ENCODE measurements around the gene GAB1. TPM values are rescaled to one million over a fixed set of nuclear protein-coding genes. Genes with fewer than 3 reads are reported as not detected.

Gene GAB1
- total RNA-seq, 1 donor from 2014 or later, result 34.3 TPM

- no peak overlapping the region for H3K4me3 Mint-ChIP-seq (ENCODE audit: low read depth)
- no peaks in the 10 kb centered on the region for H3K27me3 Mint-ChIP-seq
- peaks cover 62% of the 10 kb centered on the region for H3K4me1 Mint-ChIP-seq (ENCODE audit: low read depth)
- H3K27ac Mint-ChIP-seq, result no peak overlapping the region
- peaks cover 2% of the 10 kb centered on the region for H3K36me3 Mint-ChIP-seq (ENCODE audit: insufficient read depth)
- H3K9me3 Mint-ChIP-seq (ENCODE audit: low read depth), result no peaks in the 10 kb centered on the region
- no peak for TF ChIP-seq CTCF (IDR thresholded peaks at IDR 0.05; ENCODE audit: unreplicated experiment)
- DNase-seq (ENCODE audit: low spot score, unreplicated experiment), result no peak
These were observed 20.6 kb downstream of the GAB1 start for GRCh38 chr4:143357161-143357845.

- Mint-ChIP-seq H3K27me3 (no peaks in the 10 kb centered on the region), H3K27ac (peak overlapping the region; percentile 88), H3K4me1 (ENCODE audit: low read depth) (peaks cover 57% of the 10 kb centered on the region), H3K4me3 (ENCODE audit: low read depth) (no peak overlapping the region), H3K36me3 (ENCODE audit: insufficient read depth) (peaks cover 2% of the 10 kb centered on the region), H3K9me3 (ENCODE audit: low read depth) (peaks cover 4% of the 10 kb centered on the region)
- no peak for TF ChIP-seq CTCF (IDR thresholded peaks at IDR 0.05; ENCODE audit: unreplicated experiment)
- no peak for DNase-seq (ENCODE audit: low spot score, unreplicated experiment)
These were observed 21.7 kb downstream of the GAB1 start for GRCh38 chr4:143358419-143358818.

- Mint-ChIP-seq H3K4me1 (ENCODE audit: low read depth) (peaks cover 56% of the 10 kb centered on the region), H3K9me3 (ENCODE audit: low read depth) (peaks cover 4% of the 10 kb centered on the region), H3K36me3 (ENCODE audit: insufficient read depth) (peaks cover 2% of the 10 kb centered on the region), H3K4me3 (ENCODE audit: low read depth) (peak overlapping the region; percentile 45), H3K27me3 (no peaks in the 10 kb centered on the region), H3K27ac (peak overlapping the region; percentile 88)
- TF ChIP-seq CTCF (IDR thresholded peaks at IDR 0.05; ENCODE audit: unreplicated experiment), result no peak
- no peak for DNase-seq (ENCODE audit: low spot score, unreplicated experiment)
These were observed 22.4 kb downstream of the GAB1 start for GRCh38 chr4:143358923-143359643.

GRCh38 chr4:143359644-143360193 is 23.0 kb downstream of the GAB1 start:
- Mint-ChIP-seq H3K4me1 (ENCODE audit: low read depth) (peaks cover 56% of the 10 kb centered on the region), H3K4me3 (ENCODE audit: low read depth) (no peak overlapping the region), H3K36me3 (ENCODE audit: insufficient read depth) (peaks cover 3% of the 10 kb centered on the region), H3K27ac (peak overlapping the region; percentile 60), H3K9me3 (ENCODE audit: low read depth) (peaks cover 7% of the 10 kb centered on the region), H3K27me3 (no peaks in the 10 kb centered on the region)
- no peak for TF ChIP-seq CTCF (IDR thresholded peaks at IDR 0.05; ENCODE audit: unreplicated experiment)
- no peak for DNase-seq (ENCODE audit: low spot score, unreplicated experiment)

GRCh38 chr4:143360838-143361625 is 24.4 kb downstream of the GAB1 start:
- no peak for DNase-seq (ENCODE audit: low spot score, unreplicated experiment)
- no peaks in the 10 kb centered on the region for H3K27me3 Mint-ChIP-seq
- H3K4me1 Mint-ChIP-seq (ENCODE audit: low read depth), result peaks cover 44% of the 10 kb centered on the region
- no peak overlapping the region for H3K4me3 Mint-ChIP-seq (ENCODE audit: low read depth)
- no peak overlapping the region for H3K27ac Mint-ChIP-seq
- TF ChIP-seq CTCF (IDR thresholded peaks at IDR 0.05; ENCODE audit: unreplicated experiment), result no peak
- peaks cover 7% of the 10 kb centered on the region for H3K9me3 Mint-ChIP-seq (ENCODE audit: low read depth)
- H3K36me3 Mint-ChIP-seq (ENCODE audit: insufficient read depth), result peaks cover 3% of the 10 kb centered on the region
